Ascending aorta (tissue), 2 donors: ENCODE results near the gene LSM3. TPM values are rescaled to one million over a fixed set of nuclear protein-coding genes. Genes with fewer than 3 reads are reported as not detected.

Experiments used
- DNase-seq, 2 donors: peaks; one replicate each; pipeline ENCODE4 v3.0.0-alpha.2; 2019; ENCODE audit warnings: low spot score in 2 of 2
- H3K27ac ChIP-seq, 2 donors: fragments of 200-600 bp; sonication (generic); one replicate each; pipeline ENCODE4 v1.5.1; 2016 to 2017; ENCODE audit warnings: mild to moderate bottlenecking in 1 of 2
- H3K27me3 ChIP-seq: fragments of 200-600 bp; sonication (generic); one replicate; pipeline ENCODE4 v1.5.1; 2017
- H3K36me3 ChIP-seq, 2 donors: fragments of 200-600 bp; sonication (generic); one replicate each; pipeline ENCODE4 v1.5.1; 2016
- H3K4me1 ChIP-seq, 2 donors: fragments of 200-600 bp; sonication (generic); one replicate each; pipeline ENCODE4 v1.5.1; 2016 to 2017; ENCODE audit warnings: mild to moderate bottlenecking in 1 of 2
- H3K4me3 ChIP-seq, 2 donors: fragments of 200-600 bp; sonication (generic); one replicate each; pipeline ENCODE4 v1.5.1; 2016 to 2017; ENCODE audit warnings: mild to moderate bottlenecking in 1 of 2
- H3K9me3 ChIP-seq, 2 donors: fragments of 200-600 bp; sonication (generic); one replicate each; pipeline ENCODE4 v1.5.1; 2016
- intact Hi-C: fragments of 100-400 bp; cut with DNase I; formaldehyde crosslinking; loops from one replicate; pipeline ENCODE4 v1.15.1; 2023
- total RNA-seq: library from RNA; depleted of rRNA; stranded (reverse); fragments of >200 nt; gene quantifications from one replicate; pipeline ENCODE4 v1.1.0, GENCODE V29; 2016
- TF ChIP-seq, protein P1 (sequence below), 3 experiments: fragments of 200-600 bp in 2 of 3; fragments of 450-650 bp in 1 of 3; sonication (generic) in 2 of 3; IDR thresholded peaks; one replicate each; pipeline ENCODE4 v1.5.1; 2016 to 2019; ENCODE audit warnings: antibody characterized with exemption in 3 of 3, mild to moderate bottlenecking in 1 of 3, moderate library complexity in 1 of 3

Gene LSM3
- total RNA-seq, 1 donor from 2014 or later: 3.9 TPM

DNA sequence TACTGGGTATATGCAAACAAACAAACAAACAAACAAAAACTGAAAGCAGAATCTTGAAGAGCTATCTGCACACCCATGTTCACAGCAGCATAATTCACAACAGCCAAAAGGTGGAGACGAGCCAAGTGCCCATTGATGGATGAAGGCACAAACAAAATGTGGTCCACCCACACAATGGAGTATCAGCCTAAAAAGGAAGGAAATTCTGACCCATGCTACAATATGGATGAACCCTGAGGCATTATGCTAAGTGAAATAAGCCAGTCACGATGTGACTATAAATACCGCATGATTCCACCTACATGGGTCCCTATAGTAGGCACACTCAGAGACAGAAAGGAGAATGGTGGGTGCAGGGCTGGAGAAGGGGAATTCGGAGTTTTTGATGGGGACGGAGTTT lies 24.3 kb upstream of the LSM3 start:
- Histone ChIP-seq H3K36me3 (peaks cover 59 to 73% of the 10 kb centered on the region in 2 donors), H3K4me3 (no peak overlapping the region), H3K27ac (no peak overlapping the region), H3K27me3 (no peaks in the 10 kb centered on the region), H3K9me3 (no peaks in the 10 kb centered on the region), H3K4me1 (no peaks in the 10 kb centered on the region)
- DNase-seq: no peak
- TF ChIP-seq, protein P1, sequence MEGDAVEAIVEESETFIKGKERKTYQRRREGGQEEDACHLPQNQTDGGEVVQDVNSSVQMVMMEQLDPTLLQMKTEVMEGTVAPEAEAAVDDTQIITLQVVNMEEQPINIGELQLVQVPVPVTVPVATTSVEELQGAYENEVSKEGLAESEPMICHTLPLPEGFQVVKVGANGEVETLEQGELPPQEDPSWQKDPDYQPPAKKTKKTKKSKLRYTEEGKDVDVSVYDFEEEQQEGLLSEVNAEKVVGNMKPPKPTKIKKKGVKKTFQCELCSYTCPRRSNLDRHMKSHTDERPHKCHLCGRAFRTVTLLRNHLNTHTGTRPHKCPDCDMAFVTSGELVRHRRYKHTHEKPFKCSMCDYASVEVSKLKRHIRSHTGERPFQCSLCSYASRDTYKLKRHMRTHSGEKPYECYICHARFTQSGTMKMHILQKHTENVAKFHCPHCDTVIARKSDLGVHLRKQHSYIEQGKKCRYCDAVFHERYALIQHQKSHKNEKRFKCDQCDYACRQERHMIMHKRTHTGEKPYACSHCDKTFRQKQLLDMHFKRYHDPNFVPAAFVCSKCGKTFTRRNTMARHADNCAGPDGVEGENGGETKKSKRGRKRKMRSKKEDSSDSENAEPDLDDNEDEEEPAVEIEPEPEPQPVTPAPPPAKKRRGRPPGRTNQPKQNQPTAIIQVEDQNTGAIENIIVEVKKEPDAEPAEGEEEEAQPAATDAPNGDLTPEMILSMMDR (IDR thresholded peaks at IDR 0.05): no peak
- intact Hi-C loops: no loop called here

DNA sequence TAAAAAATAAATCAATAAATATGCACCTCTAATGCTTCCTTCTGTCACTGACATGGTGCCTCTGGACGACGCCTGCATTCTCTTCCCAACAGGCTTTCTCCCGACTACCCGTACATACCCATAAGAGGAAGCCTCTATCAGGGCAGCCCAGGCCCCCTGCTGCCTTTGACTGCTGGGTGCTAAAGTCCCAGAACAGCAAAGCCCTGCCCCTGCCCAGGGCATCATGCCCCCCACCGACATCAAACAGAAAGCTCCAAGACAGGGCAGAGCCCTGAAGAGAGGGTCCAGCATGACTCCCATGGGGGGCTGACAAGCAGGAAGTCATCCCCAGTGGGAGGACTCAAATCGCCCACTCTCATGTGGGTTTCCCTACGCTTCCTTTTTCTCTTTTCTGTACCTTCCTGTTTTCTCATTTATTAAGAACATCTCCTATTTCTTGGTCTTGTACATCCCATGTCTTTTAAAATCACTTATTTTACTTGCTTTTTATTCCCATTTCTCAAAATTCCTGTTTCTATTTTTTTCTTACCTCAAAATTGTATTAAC lies 23.6 kb upstream of the LSM3 start:
- Histone ChIP-seq H3K9me3 (no peaks in the 10 kb centered on the region), H3K27me3 (no peaks in the 10 kb centered on the region), H3K27ac (no peak overlapping the region), H3K4me3 (no peak overlapping the region), H3K36me3 (peaks cover 65 to 79% of the 10 kb centered on the region in 2 donors), H3K4me1 (no peaks in the 10 kb centered on the region)
- no peak for DNase-seq
- TF ChIP-seq, protein P1 (IDR thresholded peaks at IDR 0.05): no peak
- intact Hi-C loops: no loop called here

DNA sequence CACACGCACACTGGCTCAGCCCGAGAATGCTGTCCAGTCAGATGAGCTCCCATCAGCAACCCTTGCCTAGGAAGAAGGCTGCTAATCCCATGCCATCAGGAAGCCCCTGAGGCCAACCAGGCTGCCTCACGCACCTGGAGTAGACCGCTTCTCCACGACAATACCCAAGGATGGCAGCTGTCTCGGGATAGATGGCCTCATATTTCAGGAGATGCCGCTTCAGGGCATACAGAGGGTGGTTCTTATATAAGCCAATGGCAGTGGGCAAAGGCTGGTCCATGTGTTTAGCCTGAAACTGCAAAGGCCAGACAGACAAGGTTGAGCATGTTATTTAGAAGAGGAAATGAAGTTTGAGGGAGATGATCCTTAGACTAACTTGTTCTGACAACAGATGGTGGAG lies 22.4 kb upstream of the LSM3 start:
- H3K27ac ChIP-seq: no peak overlapping the region
- peaks cover 0 to 4% of the 10 kb centered on the region in 2 donors for H3K9me3 ChIP-seq
- H3K4me1 ChIP-seq: no peaks in the 10 kb centered on the region
- no peak for DNase-seq
- H3K4me3 ChIP-seq: no peak overlapping the region
- intact Hi-C loops: no loop called here
- H3K27me3 ChIP-seq: no peaks in the 10 kb centered on the region
- H3K36me3 ChIP-seq: peaks cover 76 to 81% of the 10 kb centered on the region in 2 donors
- TF ChIP-seq, protein P1 (IDR thresholded peaks at IDR 0.05): no peak

DNA sequence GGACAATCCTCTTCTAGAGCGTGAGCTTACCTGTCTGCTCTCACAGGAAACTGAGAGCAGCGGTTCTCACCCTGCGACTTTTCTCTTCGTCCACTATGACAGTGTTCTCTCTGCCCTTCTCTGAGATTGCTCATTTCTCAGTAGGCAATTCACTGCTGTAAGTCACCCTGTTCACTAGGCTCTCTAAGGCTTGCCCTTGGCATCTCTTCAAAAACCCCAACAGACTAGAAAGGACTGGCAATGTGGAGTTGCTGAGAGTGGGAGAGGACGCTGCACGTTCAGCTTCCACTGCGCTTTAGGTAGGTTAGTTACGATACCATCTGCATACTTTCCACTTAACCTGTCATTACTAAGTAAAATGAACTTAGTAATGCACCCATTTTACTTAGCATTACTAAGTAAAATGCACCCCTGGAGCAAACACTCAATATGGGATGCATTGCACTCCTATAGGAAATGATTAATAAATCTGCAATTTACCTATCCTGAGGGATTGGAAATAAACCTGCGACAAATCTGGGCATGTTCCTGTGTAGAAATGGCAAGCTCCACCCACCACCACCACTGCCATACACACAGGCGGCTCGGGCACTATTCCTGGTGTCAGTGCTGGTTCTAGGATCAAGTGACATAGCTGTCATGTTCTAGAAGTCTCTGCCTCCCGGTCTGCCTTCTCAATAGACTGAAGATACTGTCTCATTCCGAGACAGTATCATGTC lies 21.6 kb upstream of the LSM3 start:
- no peaks in the 10 kb centered on the region for H3K4me1 ChIP-seq
- H3K9me3 ChIP-seq: peaks cover 0 to 12% of the 10 kb centered on the region in 2 donors
- H3K4me3 ChIP-seq: no peak overlapping the region
- peaks cover 79 to 81% of the 10 kb centered on the region in 2 donors for H3K36me3 ChIP-seq
- H3K27ac ChIP-seq: no peak overlapping the region
- TF ChIP-seq, protein P1 (IDR thresholded peaks at IDR 0.05): no peak
- H3K27me3 ChIP-seq: no peaks in the 10 kb centered on the region
- no peak for DNase-seq
- intact Hi-C loops: no loop called here

DNA sequence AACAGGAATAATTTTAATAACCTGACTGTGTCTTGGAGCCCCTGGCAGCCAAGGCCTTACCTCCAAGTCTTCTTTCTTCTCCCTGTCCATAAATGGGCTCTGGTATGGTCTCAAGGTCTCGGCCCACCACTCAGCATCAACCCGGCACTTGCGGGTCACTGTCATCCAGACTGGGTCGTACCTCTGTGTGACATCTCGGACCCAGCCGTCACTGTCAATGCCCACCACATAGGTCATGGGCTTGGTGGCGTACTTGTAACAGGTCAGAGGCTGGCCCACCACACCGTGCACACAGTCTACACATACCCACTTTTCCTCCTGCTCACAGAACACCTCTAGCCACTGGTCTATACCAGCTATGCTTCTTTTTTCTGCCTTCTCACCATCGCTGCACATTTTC lies 20.7 kb upstream of the LSM3 start:
- Histone ChIP-seq H3K27me3 (no peaks in the 10 kb centered on the region), H3K9me3 (peaks cover 0 to 16% of the 10 kb centered on the region in 2 donors), H3K4me1 (no peaks in the 10 kb centered on the region), H3K27ac (no peak overlapping the region), H3K4me3 (no peak overlapping the region), H3K36me3 (peaks cover 80 to 82% of the 10 kb centered on the region in 2 donors)
- intact Hi-C loops: no loop called here
- TF ChIP-seq, protein P1 (IDR thresholded peaks at IDR 0.05): no peak
- no peak for DNase-seq
